ENCODE measurements around the gene SSTR3.

DNA sequence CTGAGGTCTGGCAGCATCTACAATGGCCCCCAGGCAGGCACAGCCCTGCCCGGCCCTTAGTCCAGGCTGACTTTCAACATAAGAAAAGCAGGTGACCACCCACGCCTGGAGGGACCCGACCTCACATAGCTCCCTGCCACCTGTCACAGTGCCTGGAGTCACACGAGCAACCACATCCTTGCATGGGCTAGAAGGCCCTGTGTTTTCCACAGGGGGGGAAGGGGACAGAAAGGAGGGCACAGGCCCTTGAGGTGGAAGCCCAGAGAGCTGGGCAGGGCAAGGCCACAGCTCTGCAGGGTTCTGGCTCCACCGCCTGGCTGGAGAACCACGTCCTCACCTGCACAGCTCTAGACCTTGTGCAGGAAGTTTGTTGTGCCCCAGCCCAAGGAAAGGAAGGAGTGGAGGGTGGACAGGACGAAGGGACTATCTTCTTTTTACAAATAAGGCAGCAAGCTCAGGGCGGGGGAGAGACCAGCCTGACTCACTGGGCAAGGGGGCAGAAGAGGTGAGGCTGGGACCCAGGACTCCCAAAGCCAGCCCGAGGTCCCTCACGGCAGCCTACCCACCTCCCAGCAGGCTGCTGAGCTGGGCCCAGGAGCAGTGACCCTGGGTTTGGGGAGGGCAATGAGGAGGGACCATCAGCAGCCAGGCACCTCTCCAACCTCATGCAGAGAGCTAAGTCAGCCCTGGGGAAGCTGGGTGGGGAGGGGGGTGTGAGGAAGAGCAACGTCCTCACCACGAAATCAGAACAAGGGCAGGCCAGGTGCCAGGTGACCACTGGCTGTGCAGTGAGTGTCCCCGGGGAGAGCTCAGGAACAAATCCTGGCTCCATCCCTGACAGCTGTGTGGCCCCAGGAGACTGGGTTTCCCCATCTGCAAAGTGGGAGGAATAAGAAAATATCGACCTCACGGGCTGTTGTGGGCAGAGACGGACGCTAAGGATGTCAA lies 28.6 kb downstream of the SSTR3 start:
- TF ChIP-seq, protein P1, sequence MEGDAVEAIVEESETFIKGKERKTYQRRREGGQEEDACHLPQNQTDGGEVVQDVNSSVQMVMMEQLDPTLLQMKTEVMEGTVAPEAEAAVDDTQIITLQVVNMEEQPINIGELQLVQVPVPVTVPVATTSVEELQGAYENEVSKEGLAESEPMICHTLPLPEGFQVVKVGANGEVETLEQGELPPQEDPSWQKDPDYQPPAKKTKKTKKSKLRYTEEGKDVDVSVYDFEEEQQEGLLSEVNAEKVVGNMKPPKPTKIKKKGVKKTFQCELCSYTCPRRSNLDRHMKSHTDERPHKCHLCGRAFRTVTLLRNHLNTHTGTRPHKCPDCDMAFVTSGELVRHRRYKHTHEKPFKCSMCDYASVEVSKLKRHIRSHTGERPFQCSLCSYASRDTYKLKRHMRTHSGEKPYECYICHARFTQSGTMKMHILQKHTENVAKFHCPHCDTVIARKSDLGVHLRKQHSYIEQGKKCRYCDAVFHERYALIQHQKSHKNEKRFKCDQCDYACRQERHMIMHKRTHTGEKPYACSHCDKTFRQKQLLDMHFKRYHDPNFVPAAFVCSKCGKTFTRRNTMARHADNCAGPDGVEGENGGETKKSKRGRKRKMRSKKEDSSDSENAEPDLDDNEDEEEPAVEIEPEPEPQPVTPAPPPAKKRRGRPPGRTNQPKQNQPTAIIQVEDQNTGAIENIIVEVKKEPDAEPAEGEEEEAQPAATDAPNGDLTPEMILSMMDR (conservative IDR thresholded peaks at IDR 0.05; ENCODE audit: low read depth, low read length) = no peak
- TF ChIP-seq FOS (IDR thresholded peaks at IDR 0.05; ENCODE audit: low read depth, low read length) (no peak), CEBPB (IDR thresholded peaks at IDR 0.05; ENCODE audit: low read depth, low read length) (no peak), MXI1 (IDR thresholded peaks at IDR 0.05; ENCODE audit: borderline replicate concordance, low read depth, low read length) (no peak), RAD21 (IDR thresholded peaks at IDR 0.05; ENCODE audit: low read length) (no peak), POLR2A (IDR thresholded peaks at IDR 0.05; ENCODE audit: low read depth, low read length) (no peak), RCOR1 (IDR thresholded peaks at IDR 0.05; ENCODE audit: insufficient replicate concordance, low read length) (no peak), MAZ (IDR thresholded peaks at IDR 0.05; ENCODE audit: borderline replicate concordance, low read depth, low read length) (no peak)
